GM21367 (cell line): ENCODE measurements around the gene CPSF6.

Source experiments
- ATAC-seq: cut with Tn5 transposase; IDR thresholded peaks from one replicate; pipeline ENCODE4 v1.9.1; 2021; ENCODE audit not compliant: unreplicated experiment

The CPSF6 gene

GRCh38 chr12:69318225-69318624 lies 78.9 kb downstream of the CPSF6 start:
- no peak for ATAC-seq

DNA sequence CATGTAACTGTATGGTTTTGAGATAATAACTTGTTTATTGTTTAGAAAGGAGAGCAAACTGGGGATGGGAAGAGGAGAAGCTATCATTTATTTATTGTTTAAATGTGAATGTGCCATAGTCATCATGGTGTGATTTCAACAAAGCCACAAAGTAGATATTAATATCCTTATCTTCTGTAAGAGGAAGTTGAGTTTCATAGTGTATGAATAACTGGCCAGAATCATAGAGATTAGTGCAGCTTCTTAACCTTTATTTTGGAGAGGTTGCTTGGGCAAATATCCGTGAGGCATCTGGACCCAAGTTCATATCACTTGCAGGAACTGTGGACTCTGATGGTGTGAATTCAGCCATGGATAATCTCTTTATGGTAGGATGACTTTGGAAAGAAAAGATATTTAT lies 82.0 kb downstream of the CPSF6 start:
- no peak for ATAC-seq
